ENCODE data around the gene KL. TPM values are rescaled to one million over a fixed set of nuclear protein-coding genes. Genes with fewer than 3 reads are reported as not detected.

Gene KL
- total RNA-seq, 1 experiment from 2014 or later, result not detected

GRCh38 chr13:33037673-33038072, 21.4 kb downstream of the KL start:
- no peak overlapping the region for H3K4me3 Mint-ChIP-seq
- ChIA-PET CTCF (no interaction called here), POLR2A (no interaction called here)
- TF ChIP-seq ATF3 (CRISPR knock-in tag; conservative IDR thresholded peaks at IDR 0.05), result no peak
- TF ChIP-seq CDX4 (CRISPR knock-in tag; IDR thresholded peaks at IDR 0.05; ENCODE audit: borderline replicate concordance), result no peak
- no peak for TF ChIP-seq JAZF1 (CRISPR knock-in tag; IDR thresholded peaks at IDR 0.05)
- TF ChIP-seq, protein P1, sequence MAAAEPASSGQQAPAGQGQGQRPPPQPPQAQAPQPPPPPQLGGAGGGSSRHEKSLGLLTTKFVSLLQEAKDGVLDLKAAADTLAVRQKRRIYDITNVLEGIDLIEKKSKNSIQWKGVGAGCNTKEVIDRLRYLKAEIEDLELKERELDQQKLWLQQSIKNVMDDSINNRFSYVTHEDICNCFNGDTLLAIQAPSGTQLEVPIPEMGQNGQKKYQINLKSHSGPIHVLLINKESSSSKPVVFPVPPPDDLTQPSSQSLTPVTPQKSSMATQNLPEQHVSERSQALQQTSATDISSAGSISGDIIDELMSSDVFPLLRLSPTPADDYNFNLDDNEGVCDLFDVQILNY (CRISPR knock-in tag; IDR thresholded peaks at IDR 0.05), result no peak
- TF ChIP-seq TEAD4 (CRISPR knock-in tag; IDR thresholded peaks at IDR 0.05), result no peak
- TF ChIP-seq ZBTB21 (CRISPR knock-in tag; IDR thresholded peaks at IDR 0.05; ENCODE audit: borderline replicate concordance), result no peak
- H3K27me3 Mint-ChIP-seq (ENCODE audit: low read depth), result no peaks in the 10 kb centered on the region
- H3K27ac Mint-ChIP-seq, result no peak overlapping the region
- no peaks in the 10 kb centered on the region for H3K9me3 Mint-ChIP-seq
- DNase-seq (ENCODE audit: low spot score), result no peak
- H3K4me1 Mint-ChIP-seq, result peaks cover 18% of the 10 kb centered on the region
- H3K36me3 Mint-ChIP-seq, result no peaks in the 10 kb centered on the region
- ATAC-seq, result no peak

DNA sequence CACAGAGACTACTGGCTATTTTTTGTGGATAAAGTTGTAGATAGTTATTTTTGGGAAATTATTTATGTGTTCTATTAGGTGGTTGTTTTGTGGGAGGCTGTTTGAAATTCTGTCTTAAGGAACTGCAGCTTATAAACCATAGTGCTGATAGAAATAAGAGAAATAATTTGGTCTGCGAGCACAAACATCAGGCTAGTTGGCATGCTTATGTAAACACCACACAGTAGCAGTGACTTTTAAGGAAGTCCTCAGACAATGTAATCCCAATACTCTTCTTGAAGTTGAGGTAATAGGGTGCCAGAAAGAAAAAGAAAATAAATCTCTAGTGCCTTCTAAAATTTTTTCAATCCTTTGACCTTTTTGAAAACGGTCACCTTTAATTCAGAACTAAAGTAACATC, 23.9 kb downstream of the KL start:
- Mint-ChIP-seq H3K4me3 (no peak overlapping the region), H3K27me3 (ENCODE audit: low read depth) (no peaks in the 10 kb centered on the region), H3K9me3 (no peaks in the 10 kb centered on the region), H3K36me3 (no peaks in the 10 kb centered on the region), H3K4me1 (peaks cover 11% of the 10 kb centered on the region), H3K27ac (no peak overlapping the region)
- POLR2A ChIA-PET, result no interaction called here
- CTCF ChIA-PET, result interaction anchor here (0.6 to 0.9 kb wide), 3 partner anchors 188 to 454 kb away, joined by 3 to 5 read pairs (median 5); partner anchors contain the start of gene PDS5B
- DNase-seq (ENCODE audit: low spot score) (no peak), ATAC-seq (no peak)
- TF ChIP-seq RELA (CRISPR knock-in tag; IDR thresholded peaks at IDR 0.05; ENCODE audit: borderline replicate concordance), result no peak
- TF ChIP-seq, protein P2, sequence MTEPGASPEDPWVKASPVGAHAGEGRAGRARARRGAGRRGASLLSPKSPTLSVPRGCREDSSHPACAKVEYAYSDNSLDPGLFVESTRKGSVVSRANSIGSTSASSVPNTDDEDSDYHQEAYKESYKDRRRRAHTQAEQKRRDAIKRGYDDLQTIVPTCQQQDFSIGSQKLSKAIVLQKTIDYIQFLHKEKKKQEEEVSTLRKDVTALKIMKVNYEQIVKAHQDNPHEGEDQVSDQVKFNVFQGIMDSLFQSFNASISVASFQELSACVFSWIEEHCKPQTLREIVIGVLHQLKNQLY (CRISPR knock-in tag; IDR thresholded peaks at IDR 0.05), result no peak
- TF ChIP-seq ZNF219 (CRISPR knock-in tag; IDR thresholded peaks at IDR 0.05; ENCODE audit: borderline replicate concordance), result no peak
- TF ChIP-seq FOXK1 (CRISPR knock-in tag; IDR thresholded peaks at IDR 0.05), result no peak
- no peak for TF ChIP-seq ETV6 (CRISPR knock-in tag; IDR thresholded peaks at IDR 0.05)
- no peak for TF ChIP-seq ZNF263 (CRISPR knock-in tag; IDR thresholded peaks at IDR 0.05; ENCODE audit: low read depth)
- no peak for TF ChIP-seq ESRRA (CRISPR knock-in tag; IDR thresholded peaks at IDR 0.05; ENCODE audit: borderline replicate concordance)
- no peak for TF ChIP-seq JUN (CRISPR knock-in tag; IDR thresholded peaks at IDR 0.05)

GRCh38 chr13:33045851-33046592, 29.8 kb downstream of the KL start:
- Mint-ChIP-seq H3K27me3 (ENCODE audit: low read depth) (no peaks in the 10 kb centered on the region), H3K27ac (no peak overlapping the region), H3K9me3 (no peaks in the 10 kb centered on the region), H3K4me1 (no peaks in the 10 kb centered on the region), H3K36me3 (no peaks in the 10 kb centered on the region), H3K4me3 (no peak overlapping the region)
- no peak for DNase-seq (ENCODE audit: low spot score)
- ChIA-PET CTCF (no interaction called here), POLR2A (no interaction called here)
- no peak for ATAC-seq
- TF ChIP-seq, protein P1 (CRISPR knock-in tag; IDR thresholded peaks at IDR 0.05), result no peak
- TF ChIP-seq, protein P3, sequence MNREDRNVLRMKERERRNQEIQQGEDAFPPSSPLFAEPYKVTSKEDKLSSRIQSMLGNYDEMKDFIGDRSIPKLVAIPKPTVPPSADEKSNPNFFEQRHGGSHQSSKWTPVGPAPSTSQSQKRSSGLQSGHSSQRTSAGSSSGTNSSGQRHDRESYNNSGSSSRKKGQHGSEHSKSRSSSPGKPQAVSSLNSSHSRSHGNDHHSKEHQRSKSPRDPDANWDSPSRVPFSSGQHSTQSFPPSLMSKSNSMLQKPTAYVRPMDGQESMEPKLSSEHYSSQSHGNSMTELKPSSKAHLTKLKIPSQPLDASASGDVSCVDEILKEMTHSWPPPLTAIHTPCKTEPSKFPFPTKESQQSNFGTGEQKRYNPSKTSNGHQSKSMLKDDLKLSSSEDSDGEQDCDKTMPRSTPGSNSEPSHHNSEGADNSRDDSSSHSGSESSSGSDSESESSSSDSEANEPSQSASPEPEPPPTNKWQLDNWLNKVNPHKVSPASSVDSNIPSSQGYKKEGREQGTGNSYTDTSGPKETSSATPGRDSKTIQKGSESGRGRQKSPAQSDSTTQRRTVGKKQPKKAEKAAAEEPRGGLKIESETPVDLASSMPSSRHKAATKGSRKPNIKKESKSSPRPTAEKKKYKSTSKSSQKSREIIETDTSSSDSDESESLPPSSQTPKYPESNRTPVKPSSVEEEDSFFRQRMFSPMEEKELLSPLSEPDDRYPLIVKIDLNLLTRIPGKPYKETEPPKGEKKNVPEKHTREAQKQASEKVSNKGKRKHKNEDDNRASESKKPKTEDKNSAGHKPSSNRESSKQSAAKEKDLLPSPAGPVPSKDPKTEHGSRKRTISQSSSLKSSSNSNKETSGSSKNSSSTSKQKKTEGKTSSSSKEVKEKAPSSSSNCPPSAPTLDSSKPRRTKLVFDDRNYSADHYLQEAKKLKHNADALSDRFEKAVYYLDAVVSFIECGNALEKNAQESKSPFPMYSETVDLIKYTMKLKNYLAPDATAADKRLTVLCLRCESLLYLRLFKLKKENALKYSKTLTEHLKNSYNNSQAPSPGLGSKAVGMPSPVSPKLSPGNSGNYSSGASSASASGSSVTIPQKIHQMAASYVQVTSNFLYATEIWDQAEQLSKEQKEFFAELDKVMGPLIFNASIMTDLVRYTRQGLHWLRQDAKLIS (CRISPR knock-in tag; IDR thresholded peaks at IDR 0.05; ENCODE audit: borderline replicate concordance), result no peak
- no peak for TF ChIP-seq MYBL2 (CRISPR knock-in tag; IDR thresholded peaks at IDR 0.05)
- TF ChIP-seq ZBTB21 (CRISPR knock-in tag; IDR thresholded peaks at IDR 0.05; ENCODE audit: borderline replicate concordance), result no peak
- no peak for TF ChIP-seq ZNF512 (CRISPR knock-in tag; IDR thresholded peaks at IDR 0.05; ENCODE audit: borderline replicate concordance)
- no peak for TF ChIP-seq ZNF138 (CRISPR knock-in tag; conservative IDR thresholded peaks at IDR 0.05)
- no peak for TF ChIP-seq OVOL2 (CRISPR knock-in tag; IDR thresholded peaks at IDR 0.05; ENCODE audit: borderline replicate concordance)
- no peak for TF ChIP-seq RELA (CRISPR knock-in tag; IDR thresholded peaks at IDR 0.05; ENCODE audit: borderline replicate concordance)
- no peak for TF ChIP-seq NR3C1 (CRISPR knock-in tag; conservative IDR thresholded peaks at IDR 0.05; ENCODE audit: low read depth)
